ENCODE data around the gene FANCG.

DNA sequence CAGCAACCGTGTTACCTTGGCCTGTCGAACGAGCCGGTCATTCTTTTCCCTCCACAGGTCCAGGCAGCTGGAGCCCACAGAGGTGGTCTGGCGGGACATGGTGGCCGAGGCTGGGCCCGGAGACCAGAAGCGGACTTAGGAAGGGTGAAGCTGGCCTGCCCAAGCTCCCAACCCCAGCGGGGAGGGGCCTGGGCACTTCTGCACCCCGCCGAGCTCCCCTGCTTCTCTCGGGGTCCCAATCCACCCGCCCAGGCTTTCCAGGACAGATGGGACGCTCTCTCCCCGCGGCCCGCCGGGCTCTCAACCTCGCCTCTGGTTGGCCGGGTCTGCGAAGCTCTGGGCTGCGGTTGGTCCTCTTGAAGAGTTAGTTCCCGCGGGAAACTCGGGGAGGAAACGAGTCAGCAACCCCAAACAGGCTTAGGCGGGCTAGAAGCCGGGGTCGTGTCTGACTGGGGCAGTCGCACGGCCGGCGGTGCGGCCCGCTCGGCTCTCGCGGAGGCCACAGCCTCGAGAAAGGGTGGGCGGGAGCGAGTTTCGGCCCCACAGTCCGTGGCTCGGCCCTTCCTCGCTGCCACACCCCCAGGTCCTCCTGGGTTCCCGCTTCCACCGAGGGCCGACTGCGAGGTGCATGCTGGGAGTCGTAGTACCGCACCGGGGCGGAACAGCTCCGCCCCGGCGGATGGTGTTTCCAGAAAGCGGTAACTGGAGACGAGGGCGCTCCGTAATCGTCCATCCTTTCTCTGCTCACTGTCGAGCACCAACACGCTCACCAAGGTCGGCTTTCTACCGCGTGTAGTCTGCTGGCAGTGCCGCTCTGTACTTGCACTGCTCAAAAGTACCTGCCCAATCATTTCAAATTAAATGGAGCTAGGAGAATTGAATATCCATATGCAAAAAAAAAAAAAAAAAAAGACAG, at the start of gene FANCG:
- TF ChIP-seq ZFX (IDR thresholded peaks at IDR 0.05; ENCODE audit: borderline replicate concordance): no peak
- TF ChIP-seq, protein P1, sequence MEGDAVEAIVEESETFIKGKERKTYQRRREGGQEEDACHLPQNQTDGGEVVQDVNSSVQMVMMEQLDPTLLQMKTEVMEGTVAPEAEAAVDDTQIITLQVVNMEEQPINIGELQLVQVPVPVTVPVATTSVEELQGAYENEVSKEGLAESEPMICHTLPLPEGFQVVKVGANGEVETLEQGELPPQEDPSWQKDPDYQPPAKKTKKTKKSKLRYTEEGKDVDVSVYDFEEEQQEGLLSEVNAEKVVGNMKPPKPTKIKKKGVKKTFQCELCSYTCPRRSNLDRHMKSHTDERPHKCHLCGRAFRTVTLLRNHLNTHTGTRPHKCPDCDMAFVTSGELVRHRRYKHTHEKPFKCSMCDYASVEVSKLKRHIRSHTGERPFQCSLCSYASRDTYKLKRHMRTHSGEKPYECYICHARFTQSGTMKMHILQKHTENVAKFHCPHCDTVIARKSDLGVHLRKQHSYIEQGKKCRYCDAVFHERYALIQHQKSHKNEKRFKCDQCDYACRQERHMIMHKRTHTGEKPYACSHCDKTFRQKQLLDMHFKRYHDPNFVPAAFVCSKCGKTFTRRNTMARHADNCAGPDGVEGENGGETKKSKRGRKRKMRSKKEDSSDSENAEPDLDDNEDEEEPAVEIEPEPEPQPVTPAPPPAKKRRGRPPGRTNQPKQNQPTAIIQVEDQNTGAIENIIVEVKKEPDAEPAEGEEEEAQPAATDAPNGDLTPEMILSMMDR (IDR thresholded peaks at IDR 0.05): no peak
